Measurements from ENCODE around the gene ISOC1.

ISOC1 gene

GRCh38 chr5:129074903-129075302 lies 19.6 kb upstream of the ISOC1 start:
- no peaks in the 10 kb centered on the region for H3K9me3 ChIP-seq (ENCODE audit: low read length)
- no peaks in the 10 kb centered on the region for H3K36me3 ChIP-seq (ENCODE audit: insufficient read depth, low read length)
- peaks cover 2% of the 10 kb centered on the region for H3K27me3 ChIP-seq (ENCODE audit: insufficient read depth, low read length)
- no peak overlapping the region for H3K4me3 ChIP-seq (ENCODE audit: low read length)
- H3K4me1 ChIP-seq (ENCODE audit: insufficient read depth, low read length) = no peaks in the 10 kb centered on the region
- no peak overlapping the region for H2AFZ ChIP-seq (ENCODE audit: low read depth, low read length)

GRCh38 chr5:129077433-129078075 lies 17.0 kb upstream of the ISOC1 start:
- no peak overlapping the region for H2AFZ ChIP-seq (ENCODE audit: low read depth, low read length)
- H3K27me3 ChIP-seq (ENCODE audit: insufficient read depth, low read length) = peaks cover 2% of the 10 kb centered on the region
- no peaks in the 10 kb centered on the region for H3K9me3 ChIP-seq (ENCODE audit: low read length)
- H3K4me3 ChIP-seq (ENCODE audit: low read length) = no peak overlapping the region
- no peaks in the 10 kb centered on the region for H3K4me1 ChIP-seq (ENCODE audit: insufficient read depth, low read length)
- no peaks in the 10 kb centered on the region for H3K36me3 ChIP-seq (ENCODE audit: insufficient read depth, low read length)

- Histone ChIP-seq H3K9me3 (ENCODE audit: low read length) (no peaks in the 10 kb centered on the region), H3K4me3 (ENCODE audit: low read length) (no peak overlapping the region), H3K27me3 (ENCODE audit: insufficient read depth, low read length) (no peaks in the 10 kb centered on the region), H3K4me1 (ENCODE audit: insufficient read depth, low read length) (no peaks in the 10 kb centered on the region), H2AFZ (ENCODE audit: low read depth, low read length) (no peak overlapping the region), H3K36me3 (ENCODE audit: insufficient read depth, low read length) (no peaks in the 10 kb centered on the region)
Observed at GRCh38 chr5:129078247-129078646, 16.3 kb upstream of the ISOC1 start.

GRCh38 chr5:129078660-129079059 lies 15.9 kb upstream of the ISOC1 start:
- H3K27me3 ChIP-seq (ENCODE audit: insufficient read depth, low read length) = no peaks in the 10 kb centered on the region
- no peaks in the 10 kb centered on the region for H3K9me3 ChIP-seq (ENCODE audit: low read length)
- no peaks in the 10 kb centered on the region for H3K4me1 ChIP-seq (ENCODE audit: insufficient read depth, low read length)
- no peak overlapping the region for H2AFZ ChIP-seq (ENCODE audit: low read depth, low read length)
- no peak overlapping the region for H3K4me3 ChIP-seq (ENCODE audit: low read length)
- H3K36me3 ChIP-seq (ENCODE audit: insufficient read depth, low read length) = no peaks in the 10 kb centered on the region

GRCh38 chr5:129079496-129079895 lies 15.1 kb upstream of the ISOC1 start:
- Histone ChIP-seq H3K9me3 (ENCODE audit: low read length) (no peaks in the 10 kb centered on the region), H2AFZ (ENCODE audit: low read depth, low read length) (no peak overlapping the region), H3K4me3 (ENCODE audit: low read length) (no peak overlapping the region), H3K36me3 (ENCODE audit: insufficient read depth, low read length) (no peaks in the 10 kb centered on the region), H3K4me1 (ENCODE audit: insufficient read depth, low read length) (no peaks in the 10 kb centered on the region), H3K27me3 (ENCODE audit: insufficient read depth, low read length) (no peaks in the 10 kb centered on the region)

GRCh38 chr5:129080766-129081165 lies 13.8 kb upstream of the ISOC1 start:
- Histone ChIP-seq H3K27me3 (ENCODE audit: insufficient read depth, low read length) (no peaks in the 10 kb centered on the region), H3K9me3 (ENCODE audit: low read length) (no peaks in the 10 kb centered on the region), H2AFZ (ENCODE audit: low read depth, low read length) (no peak overlapping the region), H3K4me3 (ENCODE audit: low read length) (no peak overlapping the region), H3K36me3 (ENCODE audit: insufficient read depth, low read length) (no peaks in the 10 kb centered on the region), H3K4me1 (ENCODE audit: insufficient read depth, low read length) (no peaks in the 10 kb centered on the region)

GRCh38 chr5:129082225-129083136 lies 12.1 kb upstream of the ISOC1 start:
- H2AFZ ChIP-seq (ENCODE audit: low read depth, low read length) = no peak overlapping the region
- H3K4me3 ChIP-seq (ENCODE audit: low read length) = no peak overlapping the region
- no peaks in the 10 kb centered on the region for H3K9me3 ChIP-seq (ENCODE audit: low read length)
- H3K4me1 ChIP-seq (ENCODE audit: insufficient read depth, low read length) = no peaks in the 10 kb centered on the region
- no peaks in the 10 kb centered on the region for H3K36me3 ChIP-seq (ENCODE audit: insufficient read depth, low read length)
- no peaks in the 10 kb centered on the region for H3K27me3 ChIP-seq (ENCODE audit: insufficient read depth, low read length)

- Histone ChIP-seq H3K4me3 (ENCODE audit: low read length) (peak overlapping the region; percentile 62), H3K27me3 (ENCODE audit: insufficient read depth, low read length) (peaks cover 3% of the 10 kb centered on the region), H3K4me1 (ENCODE audit: insufficient read depth, low read length) (peaks cover 3% of the 10 kb centered on the region), H2AFZ (ENCODE audit: low read depth, low read length) (peak overlapping the region; percentile 38), H3K9me3 (ENCODE audit: low read length) (no peaks in the 10 kb centered on the region), H3K36me3 (ENCODE audit: insufficient read depth, low read length) (no peaks in the 10 kb centered on the region)
Observed at GRCh38 chr5:129094924-129095899, 663 bp downstream of the ISOC1 start.

GRCh38 chr5:129096382-129096991 lies 1.9 kb downstream of the ISOC1 start:
- Histone ChIP-seq H3K4me3 (ENCODE audit: low read length) (no peak overlapping the region), H3K36me3 (ENCODE audit: insufficient read depth, low read length) (no peaks in the 10 kb centered on the region), H2AFZ (ENCODE audit: low read depth, low read length) (no peak overlapping the region), H3K4me1 (ENCODE audit: insufficient read depth, low read length) (peaks cover 3% of the 10 kb centered on the region), H3K27me3 (ENCODE audit: insufficient read depth, low read length) (peaks cover 3% of the 10 kb centered on the region), H3K9me3 (ENCODE audit: low read length) (no peaks in the 10 kb centered on the region)

GRCh38 chr5:129097498-129098296 lies 3.1 kb downstream of the ISOC1 start:
- Histone ChIP-seq H3K9me3 (ENCODE audit: low read length) (no peaks in the 10 kb centered on the region), H3K4me1 (ENCODE audit: insufficient read depth, low read length) (peaks cover 3% of the 10 kb centered on the region), H3K27me3 (ENCODE audit: insufficient read depth, low read length) (peaks cover 3% of the 10 kb centered on the region), H3K4me3 (ENCODE audit: low read length) (no peak overlapping the region), H2AFZ (ENCODE audit: low read depth, low read length) (no peak overlapping the region), H3K36me3 (ENCODE audit: insufficient read depth, low read length) (no peaks in the 10 kb centered on the region)

- Histone ChIP-seq H2AFZ (ENCODE audit: low read depth, low read length) (no peak overlapping the region), H3K36me3 (ENCODE audit: insufficient read depth, low read length) (no peaks in the 10 kb centered on the region), H3K9me3 (ENCODE audit: low read length) (no peaks in the 10 kb centered on the region), H3K4me3 (ENCODE audit: low read length) (no peak overlapping the region), H3K4me1 (ENCODE audit: insufficient read depth, low read length) (peaks cover 3% of the 10 kb centered on the region), H3K27me3 (ENCODE audit: insufficient read depth, low read length) (no peaks in the 10 kb centered on the region)
Observed at GRCh38 chr5:129098488-129099183, 4.1 kb downstream of the ISOC1 start.

Measured in neuron (in vitro differentiated cells).